Activated CD4-positive, alpha-beta memory T cell treated with anti-CD3 and anti-CD28 coated beads, Interleukin-2, amount 10 ng/mL, durations not matched to agents 7 days and 5 days (primary cell): ENCODE measurements around the gene MEGF11. TPM values are rescaled to one million over a fixed set of nuclear protein-coding genes. Genes with fewer than 3 reads are reported as not detected.

ENCODE experiments used
- CTCF ChIA-PET: fragments of 350-600 bp; sonication (Branson Sonifier 250); formaldehyde crosslinking; loops from one replicate; lab custom pipeline; 2021; ENCODE audit warnings: antibody characterized with exemption, inconsistent platforms; lab: Charles Lee
- POLR2A ChIA-PET: fragments of 350-600 bp; sonication (Branson Sonifier 250); formaldehyde crosslinking; loops from one replicate; lab custom pipeline; 2021; ENCODE audit warnings: antibody characterized with exemption; lab: Charles Lee
- DNase-seq: peaks from one replicate; pipeline ENCODE4 v3.0.0-alpha.2; 2020
- H3K27ac Mint-ChIP-seq: one replicate; pipeline ENCODE4 v1.8.0; 2021; ENCODE audit warnings: mild to moderate bottlenecking, mixed read lengths
- H3K27me3 Mint-ChIP-seq: one replicate; pipeline ENCODE4 v1.8.0; 2021; ENCODE audit warnings: mixed read lengths
- H3K36me3 Mint-ChIP-seq: one replicate; pipeline ENCODE4 v1.8.0; 2021; ENCODE audit warnings: low read depth, mixed read lengths
- H3K4me1 Mint-ChIP-seq: one replicate; pipeline ENCODE4 v1.8.0; 2021; ENCODE audit warnings: mixed read lengths
- H3K4me3 Mint-ChIP-seq: one replicate; pipeline ENCODE4 v1.8.0; 2021; ENCODE audit warnings: mild to moderate bottlenecking, mixed read lengths
- H3K9me3 Mint-ChIP-seq: one replicate; pipeline ENCODE4 v1.8.0; 2021; ENCODE audit warnings: mixed read lengths
- total RNA-seq, 2 experiments: library from RNA; stranded (reverse); gene quantifications; one replicate each; pipeline ENCODE4 v1.2.3, GENCODE V29; 2021

The MEGF11 gene
- total RNA-seq, 2 experiments from 2014 or later = not detected

GRCh38 chr15:66214246-66214645, 39.3 kb downstream of the MEGF11 start:
- H3K4me3 Mint-ChIP-seq = no peak overlapping the region

GRCh38 chr15:66212563-66212921, 41.0 kb downstream of the MEGF11 start:
- CTCF ChIA-PET = no interaction called here
- no peak overlapping the region for H3K4me3 Mint-ChIP-seq
- H3K27ac Mint-ChIP-seq = no peak overlapping the region
- no peaks in the 10 kb centered on the region for H3K36me3 Mint-ChIP-seq
- no peaks in the 10 kb centered on the region for H3K4me1 Mint-ChIP-seq
- H3K27me3 Mint-ChIP-seq = peaks cover under 1% of the 10 kb centered on the region
- POLR2A ChIA-PET = no interaction called here
- no peaks in the 10 kb centered on the region for H3K9me3 Mint-ChIP-seq
- DNase-seq = no peak

More at GRCh38 chr15:66214246-66214645, 39.3 kb downstream of the MEGF11 start:
- Mint-ChIP-seq H3K36me3 (no peaks in the 10 kb centered on the region), H3K27me3 (peaks cover 3% of the 10 kb centered on the region), H3K9me3 (no peaks in the 10 kb centered on the region), H3K4me1 (no peaks in the 10 kb centered on the region), H3K27ac (no peak overlapping the region)
- CTCF ChIA-PET = no interaction called here
- DNase-seq = no peak
- POLR2A ChIA-PET = interaction anchor here (0.6 kb wide), 1 partner anchor 1015 kb away, joined by 4 read pairs; no protein-coding TSS in a partner anchor

- H3K4me1 Mint-ChIP-seq = no peaks in the 10 kb centered on the region
- H3K36me3 Mint-ChIP-seq = no peaks in the 10 kb centered on the region
- H3K27me3 Mint-ChIP-seq = peaks cover 6% of the 10 kb centered on the region
- no peaks in the 10 kb centered on the region for H3K9me3 Mint-ChIP-seq
- no peak overlapping the region for H3K27ac Mint-ChIP-seq
- CTCF ChIA-PET = interaction anchor here (0.6 to 0.7 kb wide), 2 partner anchors 228 to 327 kb away, joined by 3 to 4 read pairs; no protein-coding TSS in a partner anchor
- DNase-seq = no peak
- no peak overlapping the region for H3K4me3 Mint-ChIP-seq
- POLR2A ChIA-PET = no interaction called here
Observed at GRCh38 chr15:66211670-66212562, 41.6 kb downstream of the MEGF11 start.

- no peak for DNase-seq
- POLR2A ChIA-PET = no interaction called here
- Mint-ChIP-seq H3K4me1 (no peaks in the 10 kb centered on the region), H3K36me3 (no peaks in the 10 kb centered on the region), H3K9me3 (no peaks in the 10 kb centered on the region), H3K27me3 (peaks cover 15% of the 10 kb centered on the region), H3K4me3 (no peak overlapping the region), H3K27ac (no peak overlapping the region)
- CTCF ChIA-PET = no interaction called here
Observed at GRCh38 chr15:66210684-66211083, 42.9 kb downstream of the MEGF11 start.

- no peaks in the 10 kb centered on the region for H3K4me1 Mint-ChIP-seq
- peaks cover 2% of the 10 kb centered on the region for H3K27me3 Mint-ChIP-seq
- no peak for DNase-seq
- CTCF ChIA-PET = no interaction called here
- H3K36me3 Mint-ChIP-seq = no peaks in the 10 kb centered on the region
- no peaks in the 10 kb centered on the region for H3K9me3 Mint-ChIP-seq
- no peak overlapping the region for H3K4me3 Mint-ChIP-seq
- POLR2A ChIA-PET = no interaction called here
- no peak overlapping the region for H3K27ac Mint-ChIP-seq
Observed at GRCh38 chr15:66198757-66199156, 54.8 kb downstream of the MEGF11 start.

GRCh38 chr15:66196602-66197001, 56.9 kb downstream of the MEGF11 start:
- no peak for DNase-seq
- H3K36me3 Mint-ChIP-seq = no peaks in the 10 kb centered on the region
- CTCF ChIA-PET = no interaction called here
- POLR2A ChIA-PET = no interaction called here
- no peak overlapping the region for H3K4me3 Mint-ChIP-seq
- H3K27me3 Mint-ChIP-seq = peaks cover 2% of the 10 kb centered on the region
- H3K27ac Mint-ChIP-seq = no peak overlapping the region
- no peaks in the 10 kb centered on the region for H3K9me3 Mint-ChIP-seq
- no peaks in the 10 kb centered on the region for H3K4me1 Mint-ChIP-seq

GRCh38 chr15:66195621-66196230, 57.8 kb downstream of the MEGF11 start:
- DNase-seq = no peak
- ChIA-PET POLR2A (no interaction called here), CTCF (no interaction called here)
- Mint-ChIP-seq H3K27ac (no peak overlapping the region), H3K4me3 (no peak overlapping the region), H3K9me3 (no peaks in the 10 kb centered on the region), H3K27me3 (no peaks in the 10 kb centered on the region), H3K36me3 (no peaks in the 10 kb centered on the region), H3K4me1 (no peaks in the 10 kb centered on the region)

- H3K9me3 Mint-ChIP-seq = no peaks in the 10 kb centered on the region
Observed at GRCh38 chr15:66193066-66193465, 60.5 kb downstream of the MEGF11 start.

GRCh38 chr15:66190746-66191145, 62.8 kb downstream of the MEGF11 start:
- Mint-ChIP-seq H3K36me3 (no peaks in the 10 kb centered on the region), H3K27ac (no peak overlapping the region), H3K4me1 (no peaks in the 10 kb centered on the region), H3K9me3 (no peaks in the 10 kb centered on the region), H3K27me3 (peaks cover 5% of the 10 kb centered on the region), H3K4me3 (no peak overlapping the region)
- CTCF ChIA-PET = interaction anchor here (0.9 to 1.1 kb wide), 2 partner anchors 9 to 14 kb away, joined by 3 to 5 read pairs; no protein-coding TSS in a partner anchor
- POLR2A ChIA-PET = no interaction called here
- no peak for DNase-seq

More at GRCh38 chr15:66193066-66193465, 60.5 kb downstream of the MEGF11 start:
- POLR2A ChIA-PET = no interaction called here
- no peaks in the 10 kb centered on the region for H3K36me3 Mint-ChIP-seq
- no peak for DNase-seq
- no peak overlapping the region for H3K27ac Mint-ChIP-seq
- CTCF ChIA-PET = no interaction called here
- H3K4me3 Mint-ChIP-seq = no peak overlapping the region
- no peaks in the 10 kb centered on the region for H3K27me3 Mint-ChIP-seq
- no peaks in the 10 kb centered on the region for H3K4me1 Mint-ChIP-seq

GRCh38 chr15:66189291-66189690, 64.3 kb downstream of the MEGF11 start:
- H3K27me3 Mint-ChIP-seq = peaks cover 15% of the 10 kb centered on the region
- DNase-seq = no peak
- no peaks in the 10 kb centered on the region for H3K4me1 Mint-ChIP-seq
- H3K27ac Mint-ChIP-seq = no peak overlapping the region
- no peak overlapping the region for H3K4me3 Mint-ChIP-seq
- POLR2A ChIA-PET = no interaction called here
- no peaks in the 10 kb centered on the region for H3K36me3 Mint-ChIP-seq
- CTCF ChIA-PET = no interaction called here
- H3K9me3 Mint-ChIP-seq = no peaks in the 10 kb centered on the region

- no peaks in the 10 kb centered on the region for H3K9me3 Mint-ChIP-seq
- POLR2A ChIA-PET = no interaction called here
- no peaks in the 10 kb centered on the region for H3K4me1 Mint-ChIP-seq
- H3K27me3 Mint-ChIP-seq = peaks cover 21% of the 10 kb centered on the region
- no peak overlapping the region for H3K27ac Mint-ChIP-seq
- H3K4me3 Mint-ChIP-seq = no peak overlapping the region
- DNase-seq = no peak
- CTCF ChIA-PET = interaction anchor here (0.7 kb wide), 1 partner anchor 457 kb away, joined by 6 read pairs; no protein-coding TSS in a partner anchor
- no peaks in the 10 kb centered on the region for H3K36me3 Mint-ChIP-seq
Observed at GRCh38 chr15:66188464-66188863, 65.1 kb downstream of the MEGF11 start.

GRCh38 chr15:66187271-66187670, 66.3 kb downstream of the MEGF11 start:
- no peak for DNase-seq
- Mint-ChIP-seq H3K27me3 (peaks cover 31% of the 10 kb centered on the region), H3K4me3 (no peak overlapping the region), H3K4me1 (no peaks in the 10 kb centered on the region), H3K36me3 (no peaks in the 10 kb centered on the region), H3K9me3 (no peaks in the 10 kb centered on the region), H3K27ac (no peak overlapping the region)
- ChIA-PET CTCF (no interaction called here), POLR2A (no interaction called here)

- H3K27me3 Mint-ChIP-seq = peaks cover 35% of the 10 kb centered on the region
- ChIA-PET POLR2A (no interaction called here), CTCF (interaction anchor here (0.8 kb wide), 1 partner anchor 863 kb away, joined by 3 read pairs; no protein-coding TSS in a partner anchor)
- DNase-seq = no peak
- H3K4me3 Mint-ChIP-seq = no peak overlapping the region
- H3K36me3 Mint-ChIP-seq = no peaks in the 10 kb centered on the region
- H3K9me3 Mint-ChIP-seq = no peaks in the 10 kb centered on the region
- H3K4me1 Mint-ChIP-seq = no peaks in the 10 kb centered on the region
- H3K27ac Mint-ChIP-seq = no peak overlapping the region
Observed at GRCh38 chr15:66186049-66186825, 67.3 kb downstream of the MEGF11 start.
